Fibroblast of lung (primary cell): ENCODE results near the gene FREM2. TPM values are rescaled to one million over a fixed set of nuclear protein-coding genes. Genes with fewer than 3 reads are reported as not detected.

Experiments
- DNase-seq, 2 donors: peaks; one replicate each; pipeline versions ENCODE4 v3.0.0 to v3.0.0-alpha.2; 2010; ENCODE audit warnings: low read depth in 2 of 2
- H2AFZ ChIP-seq: 2 replicates; pipeline ENCODE4 v1.5.1; 2012; ENCODE audit warnings: low read length, control low read depth, inconsistent platforms
- H3K27ac ChIP-seq: 2 replicates; pipeline ENCODE4 v1.5.1; 2011; ENCODE audit warnings: low read length, control low read depth; ENCODE audit not compliant: insufficient read depth
- H3K27me3 ChIP-seq: 2 replicates; pipeline ENCODE4 v1.5.1; 2011; ENCODE audit warnings: mild to moderate bottlenecking, low read length; ENCODE audit not compliant: control insufficient read depth, insufficient read depth
- H3K36me3 ChIP-seq: 2 replicates; pipeline ENCODE4 v1.5.1; 2011; ENCODE audit warnings: low read length; ENCODE audit not compliant: control insufficient read depth, insufficient read depth
- H3K4me1 ChIP-seq: 2 replicates; pipeline ENCODE4 v1.5.1; 2011; ENCODE audit warnings: low read length; ENCODE audit not compliant: control insufficient read depth, insufficient read depth; ENCODE audit errors: extremely low read depth
- H3K4me2 ChIP-seq: 2 replicates; pipeline ENCODE4 v1.5.1; 2011; ENCODE audit warnings: low read length, control low read depth; ENCODE audit not compliant: insufficient read depth; ENCODE audit errors: extremely low read depth
- H3K4me3 ChIP-seq, 4 experiments: fragments of 200-600 bp in 1 of 4; sonication (generic) in 1 of 4; replicated peaks in 1 of 4; 2 replicates each; pipeline ENCODE4 v1.5.1; 2011 to 2016; ENCODE audit warnings: low read length in 4 of 4, low read depth in 3 of 4, mild to moderate bottlenecking in 3 of 4, control low read depth in 2 of 4, inconsistent platforms in 1 of 4, mixed read lengths in 1 of 4; ENCODE audit not compliant: insufficient read depth in 1 of 4; ENCODE audit errors: control extremely low read depth in 1 of 4
- H3K79me2 ChIP-seq: 2 replicates; pipeline ENCODE4 v1.5.1; 2012; ENCODE audit warnings: mild to moderate bottlenecking, low read length, inconsistent platforms; ENCODE audit not compliant: control insufficient read depth, insufficient read depth
- H3K9ac ChIP-seq: 2 replicates; pipeline ENCODE4 v1.5.1; 2011; ENCODE audit warnings: mild to moderate bottlenecking, low read length, control low read depth; ENCODE audit not compliant: insufficient read depth
- H3K9me3 ChIP-seq: 2 replicates; pipeline ENCODE4 v1.5.1; 2012; ENCODE audit warnings: low read depth, low read length; ENCODE audit not compliant: control insufficient read depth, insufficient read depth
- H4K20me1 ChIP-seq: 2 replicates; pipeline ENCODE4 v1.5.1; 2011; ENCODE audit warnings: low read length; ENCODE audit not compliant: control insufficient read depth, insufficient read depth; ENCODE audit errors: extremely low read depth
- CTCF ChIP-seq, 2 donors: IDR thresholded peaks in 1 of 2; conservative IDR thresholded peaks in 1 of 2; 1 replicate in 1 of 2; 2 replicates in 1 of 2; pipeline ENCODE4 v1.5.1; 2011 to 2012; ENCODE audit warnings: low read length in 2 of 2, control low read depth in 1 of 2, inconsistent platforms in 1 of 2, low read depth in 1 of 2, mild to moderate bottlenecking in 1 of 2
- EZH2 ChIP-seq: IDR thresholded peaks from 2 replicates; pipeline ENCODE4 v1.5.1; 2012; ENCODE audit warnings: low read length, control low read depth, mild to moderate bottlenecking; ENCODE audit errors: missing control alignments
- polyA plus RNA-seq, 2 donors: library from polyadenylated mRNA; depleted of rRNA in 1 of 2; stranded (reverse) in 1 of 2; unstranded in 1 of 2; fragments of >200 nt; gene quantifications; 2 replicates each; pipeline ENCODE4 v1.2.1, GENCODE V29; 2011 to 2012; ENCODE audit warnings: missing spikeins in 1 of 2
- total RNA-seq: library from RNA; depleted of rRNA; stranded (reverse); fragments of >200 nt; gene quantifications from 2 replicates; pipeline ENCODE4 v1.2.1, GENCODE V29; 2014

FREM2 gene
- total and polyA plus RNA-seq, 2 donors (not counting 1 experiment from before 2014, with no cell fraction given), result under 0.01 TPM

GRCh38 chr13:38667526-38668109 lies 19.3 kb upstream of the FREM2 start:
- Histone ChIP-seq H3K4me2 (no peak overlapping the region), H3K27ac (no peak overlapping the region), H3K36me3 (no peaks in the 10 kb centered on the region), H3K4me3 (no peak overlapping the region), H3K9ac (no peak overlapping the region), H4K20me1 (no peaks in the 10 kb centered on the region), H3K79me2 (no peaks in the 10 kb centered on the region), H3K4me1 (no peaks in the 10 kb centered on the region), H3K27me3 (no peaks in the 10 kb centered on the region), H2AFZ (no peak overlapping the region), H3K9me3 (no peaks in the 10 kb centered on the region)
- DNase-seq, result no peak
- TF ChIP-seq CTCF (conservative IDR thresholded peaks at IDR 0.05 in 1 of 2, IDR thresholded peaks at IDR 0.05 in 1 of 2; ENCODE audit: low read depth in 1 of 2, low read length in 2 of 2) (no peak), EZH2 (no peak)

GRCh38 chr13:38669234-38669964 lies 17.5 kb upstream of the FREM2 start:
- Histone ChIP-seq H3K27me3 (no peaks in the 10 kb centered on the region), H2AFZ (no peak overlapping the region), H3K4me3 (no peak overlapping the region), H3K4me1 (no peaks in the 10 kb centered on the region), H3K36me3 (no peaks in the 10 kb centered on the region), H4K20me1 (no peaks in the 10 kb centered on the region), H3K27ac (no peak overlapping the region), H3K4me2 (no peak overlapping the region), H3K79me2 (no peaks in the 10 kb centered on the region), H3K9ac (no peak overlapping the region), H3K9me3 (no peaks in the 10 kb centered on the region)
- DNase-seq, result no peak
- TF ChIP-seq CTCF (conservative IDR thresholded peaks at IDR 0.05 in 1 of 2, IDR thresholded peaks at IDR 0.05 in 1 of 2; ENCODE audit: low read depth in 1 of 2, low read length in 2 of 2) (no peak), EZH2 (no peak)

- Histone ChIP-seq H3K9me3 (no peaks in the 10 kb centered on the region), H3K4me1 (no peaks in the 10 kb centered on the region)
Observed at GRCh38 chr13:38670627-38671026, 16.2 kb upstream of the FREM2 start.

More at GRCh38 chr13:38670627-38671026, 16.2 kb upstream of the FREM2 start:
- Histone ChIP-seq H4K20me1 (no peaks in the 10 kb centered on the region), H3K9ac (no peak overlapping the region), H3K79me2 (no peaks in the 10 kb centered on the region), H3K27me3 (no peaks in the 10 kb centered on the region), H3K4me2 (no peak overlapping the region), H2AFZ (no peak overlapping the region), H3K36me3 (no peaks in the 10 kb centered on the region), H3K4me3 (no peak overlapping the region), H3K27ac (no peak overlapping the region)
- DNase-seq, result peak; percentile 6 to 48
- TF ChIP-seq CTCF (conservative IDR thresholded peaks at IDR 0.05 in 1 of 2, IDR thresholded peaks at IDR 0.05 in 1 of 2; ENCODE audit: low read depth in 1 of 2, low read length in 2 of 2), result no peak
- no peak for TF ChIP-seq EZH2
